GM12878 (cell line): ENCODE data around the gene OLIG2. TPM values are rescaled to one million over a fixed set of nuclear protein-coding genes. Genes with fewer than 3 reads are reported as not detected.

Experiments
- ATAC-seq: fragments of 200-7000 bp; cut with Tn5 transposase; 3 replicates; pipeline ENCODE4 v1.9.1; 2020; ENCODE audit warnings: mild to moderate bottlenecking, moderate library complexity
- BruUV-seq: library from RNA; stranded (reverse); fragments of 400-500 nt; replicated peaks from 2 replicates; lab custom pipeline; 2021; lab: Mats Ljungman, UMichigan
- CTCF ChIA-PET: fragments of 300-600 bp; sonication (Branson Sonifier 250); formaldehyde crosslinking; extraction: SDS; loops from one replicate; lab custom pipeline; 2021; ENCODE audit warnings: inconsistent platforms; lab: Yijun Ruan, JAX
- POLR2A ChIA-PET: fragments of 350-600 bp; formaldehyde crosslinking; extraction: SDS; loops from one replicate; lab custom pipeline; 2021; ENCODE audit warnings: inconsistent platforms; lab: Charles Lee
- RAD21 ChIA-PET: fragments of 300-600 bp; sonication (Branson Sonifier 250); formaldehyde crosslinking; loops from one replicate; lab custom pipeline; 2023; ENCODE audit warnings: antibody characterized with exemption; ENCODE audit not compliant: unreplicated experiment; lab: Charles Lee
- SMC1A ChIA-PET: fragments of 300-600 bp; sonication (Branson Sonifier 250); formaldehyde crosslinking; loops from one replicate; lab custom pipeline; 2023; ENCODE audit not compliant: unreplicated experiment, uncharacterized antibody; lab: Charles Lee
- DNase-seq: peaks from one replicate; pipeline ENCODE4 v3.0.0-alpha.2; 2011; ENCODE audit warnings: low read depth, low spot score
- FAIRE-seq: peaks from 3 replicates; lab custom pipeline; 2011; peaks lifted over from hg19 to GRCh38; lab: Jason Lieb, UNC
- H2AFZ ChIP-seq: 2 replicates; pipeline ENCODE4 v1.6.0; 2011; ENCODE audit warnings: low read depth, low read length, control low read depth; ENCODE audit not compliant: control insufficient read depth
- H3K27ac ChIP-seq: 2 replicates; pipeline ENCODE4 v1.5.1; 2011; ENCODE audit warnings: control low read depth; ENCODE audit not compliant: control insufficient read depth, insufficient read depth
- H3K27me3 ChIP-seq, 2 experiments: replicated peaks in 1 of 2; 2 replicates each; pipeline versions ENCODE4 v1.6.0 to v1.6.1; 2011; ENCODE audit warnings: low read length in 1 of 2; ENCODE audit not compliant: control insufficient read depth in 2 of 2, insufficient read depth in 2 of 2
- H3K36me3 ChIP-seq, 2 experiments: 2 replicates each; pipeline ENCODE4 v1.5.1; 2011; ENCODE audit warnings: low read length in 1 of 2; ENCODE audit not compliant: control insufficient read depth in 2 of 2, insufficient read depth in 2 of 2
- H3K4me1 ChIP-seq: 2 replicates; pipeline ENCODE4 v1.6.1; 2011; ENCODE audit warnings: mild to moderate bottlenecking, low read length, moderate library complexity, mixed read lengths; ENCODE audit not compliant: control insufficient read depth, insufficient read depth
- H3K4me2 ChIP-seq: 2 replicates; pipeline ENCODE4 v1.6.0; 2011; ENCODE audit warnings: control low read depth; ENCODE audit not compliant: control insufficient read depth, insufficient read depth
- H3K4me3 ChIP-seq: fragments of 200-600 bp; sonication (generic); 2 replicates; pipeline ENCODE4 v1.5.1; 2016
- H3K79me2 ChIP-seq: 2 replicates; pipeline ENCODE4 v1.6.0; 2011; ENCODE audit warnings: low read length; ENCODE audit not compliant: control insufficient read depth, insufficient read depth
- H3K9ac ChIP-seq: 2 replicates; pipeline ENCODE4 v1.8.0; 2011; ENCODE audit warnings: low read length, control low read depth, mixed read lengths; ENCODE audit not compliant: control insufficient read depth, insufficient read depth
- H3K9me3 ChIP-seq: replicated peaks from 3 replicates; pipeline ENCODE4 v1.5.1; 2011; ENCODE audit warnings: mild to moderate bottlenecking, low read length; ENCODE audit not compliant: control insufficient read depth, insufficient read depth
- H4K20me1 ChIP-seq: 2 replicates; pipeline ENCODE4 v1.6.0; 2011; ENCODE audit not compliant: control insufficient read depth, insufficient read depth
- ATF7 ChIP-seq: fragments of 450-650 bp; IDR thresholded peaks from 2 replicates; pipeline ENCODE4 v1.6.1; 2016; ENCODE audit warnings: low read depth, mild to moderate bottlenecking
- DPF2 ChIP-seq: fragments of 450-650 bp; IDR thresholded peaks from 2 replicates; pipeline ENCODE4 v1.6.1; 2017; ENCODE audit warnings: mild to moderate bottlenecking
- GATAD2B ChIP-seq: fragments of 450-650 bp; conservative IDR thresholded peaks from 2 replicates; pipeline ENCODE4 v1.6.1; 2017; ENCODE audit warnings: low read depth, mild to moderate bottlenecking, moderate library complexity
- HDAC6 ChIP-seq: fragments of 200-600 bp; sonication (generic); IDR thresholded peaks from one replicate; pipeline ENCODE4 v1.8.0; 2017; ENCODE audit warnings: antibody characterized with exemption; ENCODE audit not compliant: unreplicated experiment
- MEF2B ChIP-seq: fragments of 450-650 bp; IDR thresholded peaks from 2 replicates; pipeline ENCODE4 v1.6.1; 2018; ENCODE audit warnings: mild to moderate bottlenecking, moderate library complexity; ENCODE audit not compliant: partially characterized antibody, poor library complexity, severe bottlenecking
- NR2C2 ChIP-seq: IDR thresholded peaks from 2 replicates; pipeline ENCODE4 v1.6.1; 2011; ENCODE audit warnings: borderline replicate concordance, low read depth; ENCODE audit not compliant: control insufficient read depth, insufficient read length
- NR2F1 ChIP-seq: fragments of 450-650 bp; conservative IDR thresholded peaks from 2 replicates; pipeline ENCODE4 v1.6.1; 2017; ENCODE audit warnings: mild to moderate bottlenecking
- RBBP5 ChIP-seq: fragments of 200-600 bp; sonication (generic); conservative IDR thresholded peaks from 2 replicates; pipeline ENCODE4 v1.6.1; 2016
- RELA ChIP-seq: fragments of 450-650 bp; IDR thresholded peaks from 2 replicates; pipeline ENCODE4 v1.8.0; 2014; ENCODE audit warnings: borderline replicate concordance; ENCODE audit not compliant: partially characterized antibody
- ZNF687 ChIP-seq: fragments of 450-650 bp; IDR thresholded peaks from 2 replicates; pipeline ENCODE4 v1.6.1; 2017; ENCODE audit warnings: mild to moderate bottlenecking, moderate library complexity
- WGBS: methylation state at CpG from one replicate; pipeline ENCODE4 v1.1.6; 2016; ENCODE audit warnings: low lambda C conversion rate; ENCODE audit not compliant: insufficient replicate concordance, insufficient coverage; ENCODE audit errors: missing lambda C conversion rate; 5-methylcytosine and 5-hydroxymethylcytosine counted together
- in situ Hi-C: fragments of 300-500 bp; cut with MboI; formaldehyde crosslinking; loops from 9 replicates; pipeline ENCODE4 v1.14.3; 2018; ENCODE audit warnings: mixed read lengths
- intact Hi-C: fragments of 100-400 bp; cut with micrococcal nuclease; formaldehyde crosslinking; loops from one replicate; pipeline ENCODE4 v1.14.2; 2022; ENCODE audit not compliant: unreplicated experiment
- polyA plus RNA-seq, 11 experiments: library from polyadenylated mRNA; depleted of rRNA in 4 of 11; unstranded in 6 of 11; stranded (reverse) in 5 of 11; fragments of >200 nt; fragmentation: Nextera tagmentation in 4 of 11; fragmentation: Illumina TruSeq in 1 of 11; extraction: Ambion mirVana in 4 of 11; extraction: Trizol in 1 of 11; gene quantifications; 1 replicate in 1 of 11; 2 replicates in 10 of 11; pipeline versions ENCODE4 v1.2.1 to v1.2.3, GENCODE V29; 2011 to 2016; ENCODE audit warnings: inconsistent platforms in 2 of 11, missing spikeins in 2 of 11, low read depth in 1 of 11
- total RNA-seq, 4 experiments: library from RNA; depleted of rRNA in 3 of 4; stranded (reverse); fragments of >200 nt in 3 of 4; fragmentation: Illumina TruSeq in 1 of 4; extraction: Trizol in 1 of 4; gene quantifications; 2 replicates each; pipeline versions ENCODE4 v1.2.1 to v1.2.3, GENCODE V29; 2013 to 2021
- TF ChIP-seq, protein P1 (sequence below): IDR thresholded peaks from 2 replicates; pipeline ENCODE4 v1.6.1; 2012; ENCODE audit warnings: low read length, inconsistent platforms

Gene OLIG2
- total and polyA plus RNA-seq, 10 of the 15 experiments (the other 5 are each of a cell fraction or from before 2014, with no cell fraction given): not detected

DNA sequence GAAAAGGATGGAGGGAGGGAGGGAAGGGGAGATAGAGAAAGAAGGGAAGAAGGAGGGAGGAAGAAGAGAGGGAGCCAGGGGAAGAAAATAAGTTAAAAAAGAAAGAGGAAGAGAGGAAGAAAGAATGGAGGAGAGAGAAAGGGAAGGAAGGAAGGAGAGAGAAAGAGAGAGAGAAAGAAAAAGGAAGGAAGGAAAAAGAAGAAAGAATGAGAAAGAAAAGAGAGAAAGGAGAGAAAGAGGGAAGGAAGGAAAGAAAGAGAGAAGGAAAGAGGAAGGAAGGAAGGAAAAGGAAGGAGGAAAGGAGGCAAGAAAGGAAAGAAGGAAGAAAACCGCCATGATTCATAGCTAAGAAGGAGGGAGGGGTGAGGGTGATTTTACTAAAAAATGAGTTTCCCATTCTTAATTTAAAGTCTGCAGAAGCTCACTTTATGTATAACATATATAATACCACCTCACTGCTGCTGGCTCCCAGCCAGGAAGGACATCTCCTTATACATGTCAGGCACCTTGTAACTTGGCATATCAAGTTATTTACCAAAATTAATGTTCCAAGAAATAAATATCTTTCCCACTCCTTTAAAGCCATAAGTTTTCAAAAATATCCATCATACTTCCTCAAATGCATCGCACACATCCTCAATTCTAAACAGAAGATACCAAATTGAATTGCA is 46.0 kb upstream of the OLIG2 start:
- BruUV-seq: no TSS peak
- DNase-seq: no peak
- Histone ChIP-seq H3K4me3 (no peak overlapping the region), H3K79me2 (no peaks in the 10 kb centered on the region), H3K9ac (no peak overlapping the region), H4K20me1 (no peaks in the 10 kb centered on the region), H3K4me1 (no peaks in the 10 kb centered on the region), H3K4me2 (no peak overlapping the region), H2AFZ (no peak overlapping the region), H3K27me3 (peaks cover 0 to 6% of the 10 kb centered on the region in 2 experiments; a peak in 3 of 4 replicates), H3K27ac (no peak overlapping the region)
- ChIA-PET RAD21 (no interaction called here), SMC1A (interaction anchor here (1.8 kb wide), 1 partner anchor 17 kb away, joined by 3 read pairs; no protein-coding TSS in a partner anchor)
- intact Hi-C loops: no loop called here
- in situ Hi-C loops: no loop called here
- FAIRE-seq: no peak
- WGBS: 11% methylated on average over 2 of the region's 2 CpGs
- TF ChIP-seq DPF2 (no peak), GATAD2B (no peak), RBBP5 (no peak), MEF2B (no peak), ATF7 (no peak)
- TF ChIP-seq, all 136 proteins: peak for 0
- no peak for ATAC-seq
- no peaks in the 10 kb centered on the region for H3K36me3 ChIP-seq
- ChIA-PET CTCF (interaction anchor here (1.1 kb wide), 1 partner anchor 626 kb away, joined by 3 read pairs; no protein-coding TSS in a partner anchor), POLR2A (no interaction called here)
- no peaks in the 10 kb centered on the region for H3K9me3 ChIP-seq

DNA sequence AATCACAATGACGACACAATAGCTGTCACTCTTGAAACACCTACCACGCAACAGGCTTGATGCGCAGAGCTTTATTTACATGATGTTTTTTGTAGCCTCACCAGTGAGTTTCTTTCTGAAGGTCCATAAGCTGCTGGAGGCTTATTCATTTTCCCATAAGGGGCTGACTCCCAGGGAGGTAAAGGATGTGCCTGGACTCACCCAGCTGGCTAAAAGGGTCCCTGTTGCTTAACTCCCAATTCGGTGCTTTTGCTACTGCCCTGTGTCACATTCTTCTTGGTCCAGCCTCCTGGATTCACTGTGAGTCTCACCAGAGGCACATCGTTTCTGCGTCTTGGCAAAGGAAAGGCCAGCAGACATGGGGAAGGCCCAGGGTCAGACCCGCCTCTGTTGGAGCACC is 44.6 kb upstream of the OLIG2 start:
- H3K27ac ChIP-seq: no peak overlapping the region
- no peak overlapping the region for H3K4me2 ChIP-seq
- ChIA-PET CTCF (interaction anchor here (0.9 kb wide), 1 partner anchor 13 kb away, joined by 3 read pairs; no protein-coding TSS in a partner anchor), SMC1A (interaction anchor here (0.5 to 1.8 kb wide), 3 partner anchors 10 to 197 kb away, joined by 3 to 4 read pairs (median 3); no protein-coding TSS in a partner anchor), RAD21 (no interaction called here), POLR2A (no interaction called here)
- no peaks in the 10 kb centered on the region for H3K79me2 ChIP-seq
- intact Hi-C loops: no loop called here
- H3K4me3 ChIP-seq: no peak overlapping the region
- H2AFZ ChIP-seq: no peak overlapping the region
- H3K4me1 ChIP-seq: no peaks in the 10 kb centered on the region
- peaks cover 0 to 2% of the 10 kb centered on the region in 2 experiments; a peak in 2 of 4 replicates for H3K27me3 ChIP-seq
- no peak for ATAC-seq
- WGBS: 40% methylated on average over 7 of the region's 7 CpGs
- no peak overlapping the region for H3K9ac ChIP-seq
- no peak for FAIRE-seq
- no peaks in the 10 kb centered on the region for H3K36me3 ChIP-seq
- no peak for DNase-seq
- in situ Hi-C loops: no loop called here
- no peaks in the 10 kb centered on the region for H4K20me1 ChIP-seq
- no TSS peak for BruUV-seq
- no peaks in the 10 kb centered on the region for H3K9me3 ChIP-seq
- TF ChIP-seq ZNF687: no peak
- TF ChIP-seq, protein P1, sequence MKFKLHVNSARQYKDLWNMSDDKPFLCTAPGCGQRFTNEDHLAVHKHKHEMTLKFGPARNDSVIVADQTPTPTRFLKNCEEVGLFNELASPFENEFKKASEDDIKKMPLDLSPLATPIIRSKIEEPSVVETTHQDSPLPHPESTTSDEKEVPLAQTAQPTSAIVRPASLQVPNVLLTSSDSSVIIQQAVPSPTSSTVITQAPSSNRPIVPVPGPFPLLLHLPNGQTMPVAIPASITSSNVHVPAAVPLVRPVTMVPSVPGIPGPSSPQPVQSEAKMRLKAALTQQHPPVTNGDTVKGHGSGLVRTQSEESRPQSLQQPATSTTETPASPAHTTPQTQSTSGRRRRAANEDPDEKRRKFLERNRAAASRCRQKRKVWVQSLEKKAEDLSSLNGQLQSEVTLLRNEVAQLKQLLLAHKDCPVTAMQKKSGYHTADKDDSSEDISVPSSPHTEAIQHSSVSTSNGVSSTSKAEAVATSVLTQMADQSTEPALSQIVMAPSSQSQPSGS: no peak
- TF ChIP-seq HDAC6: no peak
- no peak for TF ChIP-seq RELA
- no peak for TF ChIP-seq RBBP5
- TF ChIP-seq NR2F1: no peak
- no peak for TF ChIP-seq NR2C2
